Hematopoietic multipotent progenitor cell (in vitro differentiated cells): ENCODE measurements around the gene HMX2. TPM values are rescaled to one million over a fixed set of nuclear protein-coding genes. Genes with fewer than 3 reads are reported as not detected.

ENCODE experiments used
- DNase-seq, 3 donors: peaks; one replicate each; pipeline ENCODE4 v3.0.0-alpha.2; 2011 to 2015; ENCODE audit warnings: low read depth in 2 of 3, low spot score in 2 of 3
- total RNA-seq: library from RNA; depleted of rRNA; stranded (reverse); fragments of >200 nt; gene quantifications from one replicate; pipeline ENCODE4 v1.2.3, GENCODE V29; 2012

HMX2 gene
- total RNA-seq, 1 donor = not detected

- no peak for DNase-seq
These were observed 32.5 kb downstream of the HMX2 start for GRCh38 chr10:123180101-123181090.

GRCh38 chr10:123183724-123184123 is 35.8 kb downstream of the HMX2 start:
- no peak for DNase-seq

GRCh38 chr10:123187781-123188180 is 39.8 kb downstream of the HMX2 start:
- no peak for DNase-seq

GRCh38 chr10:123191886-123192285 is 44.0 kb downstream of the HMX2 start:
- no peak for DNase-seq

- no peak for DNase-seq
These were observed 46.1 kb downstream of the HMX2 start for GRCh38 chr10:123194056-123194455.

Other genes starting within 250 kb of the HMX2 start
- not detected for gene FAM24A, start 237.5 kb upstream of the HMX2 start, total RNA-seq
- gene C10orf88, start 193.9 kb upstream of the HMX2 start, total RNA-seq = 3.0 TPM
- gene PSTK, start 167.7 kb upstream of the HMX2 start, total RNA-seq = 5.1 TPM
- 4.6 TPM for gene IKZF5, start 139.3 kb upstream of the HMX2 start, total RNA-seq
- 3.0 TPM for gene ACADSB, start 139.1 kb upstream of the HMX2 start, total RNA-seq
- gene HMX3, start 12.2 kb upstream of the HMX2 start, total RNA-seq = not detected
- gene BUB3, start 6.3 kb downstream of the HMX2 start, total RNA-seq = 177 TPM